Caco-2 (cell line): ENCODE results near the gene ADARB2. TPM values are rescaled to one million over a fixed set of nuclear protein-coding genes. Genes with fewer than 3 reads are reported as not detected.

Experiments used
- BruUV-seq: library from RNA; stranded (reverse); fragments of 400-500 nt; replicated peaks from 2 replicates; lab custom pipeline; 2021; lab: Mats Ljungman, UMichigan
- CTCF ChIA-PET: fragments of 300-600 bp; sonication (Branson Sonifier 250); formaldehyde crosslinking; loops from one replicate; lab custom pipeline; 2022; ENCODE audit warnings: antibody characterized with exemption; lab: Charles Lee
- POLR2A ChIA-PET: fragments of 300-600 bp; sonication (Branson Sonifier 250); formaldehyde crosslinking; loops from one replicate; lab custom pipeline; 2022; ENCODE audit warnings: antibody characterized with exemption; lab: Charles Lee
- DNase-seq, 2 experiments: peaks; one replicate each; pipeline versions ENCODE4 v3.0.0 to v3.0.0-alpha.2; 2020 to 2022
- H3K27me3 ChIP-seq: replicated peaks from 2 replicates; pipeline ENCODE4 v1.6.0; 2011; ENCODE audit warnings: low read length; ENCODE audit not compliant: control insufficient read depth, insufficient read depth
- H3K36me3 ChIP-seq: 2 replicates; pipeline ENCODE4 v1.5.1; 2011; ENCODE audit warnings: low read length; ENCODE audit not compliant: control insufficient read depth, insufficient read depth
- H3K4me1 ChIP-seq: fragments of 250-450 bp; sonication (Bioruptor Pico); 2 replicates; pipeline ENCODE4 v1.5.1; 2020; ENCODE audit warnings: mild to moderate bottlenecking
- H3K4me3 ChIP-seq: 2 replicates; pipeline ENCODE4 v1.5.1; 2011; ENCODE audit warnings: low read depth, mild to moderate bottlenecking, control low read depth, low read length
- H3K9me3 ChIP-seq: fragments of 250-450 bp; sonication (Bioruptor Pico); 2 replicates; pipeline ENCODE4 v1.5.1; 2020; ENCODE audit warnings: mild to moderate bottlenecking, moderate library complexity
- H3K27ac Mint-ChIP-seq: one replicate; pipeline ENCODE4 v1.8.0; 2022; ENCODE audit warnings: mixed read lengths; ENCODE audit not compliant: unreplicated experiment
- H3K27me3 Mint-ChIP-seq: one replicate; pipeline ENCODE4 v1.8.0; 2022; ENCODE audit warnings: mixed read lengths; ENCODE audit not compliant: insufficient read depth, unreplicated experiment
- H3K36me3 Mint-ChIP-seq: one replicate; pipeline ENCODE4 v1.8.0; 2022; ENCODE audit warnings: mild to moderate bottlenecking, mixed read lengths; ENCODE audit not compliant: insufficient read depth, unreplicated experiment
- H3K4me1 Mint-ChIP-seq: one replicate; pipeline ENCODE4 v1.8.0; 2022; ENCODE audit warnings: low read depth, mixed read lengths; ENCODE audit not compliant: unreplicated experiment
- H3K4me3 Mint-ChIP-seq: one replicate; pipeline ENCODE4 v1.8.0; 2022; ENCODE audit warnings: mild to moderate bottlenecking, moderate library complexity, mixed read lengths; ENCODE audit not compliant: unreplicated experiment
- H3K9me3 Mint-ChIP-seq: one replicate; pipeline ENCODE4 v1.8.0; 2022; ENCODE audit warnings: mixed read lengths; ENCODE audit not compliant: unreplicated experiment
- CTCF ChIP-seq, 2 experiments: fragments of 200-600 bp in 1 of 2; IDR thresholded peaks; 1 replicate in 1 of 2; 2 replicates in 1 of 2; pipeline versions ENCODE4 v1.5.1 to v1.8.0; 2011 to 2022; ENCODE audit warnings: antibody characterized with exemption in 1 of 2, control low read depth in 1 of 2, inconsistent platforms in 1 of 2, low read depth in 1 of 2, low read length in 1 of 2, mild to moderate bottlenecking in 1 of 2, moderate library complexity in 1 of 2; ENCODE audit not compliant: insufficient read depth in 1 of 2, severe bottlenecking in 1 of 2, unreplicated experiment in 1 of 2
- intact Hi-C: fragments of 100-400 bp; cut with micrococcal nuclease; formaldehyde crosslinking; loops from one replicate; pipeline ENCODE4 v1.10.0; 2022; ENCODE audit not compliant: unreplicated experiment
- total RNA-seq: library from RNA; stranded (reverse); gene quantifications from 2 replicates; pipeline ENCODE4 v1.2.3, GENCODE V29; 2022

ADARB2 gene
- total RNA-seq, 1 experiment from 2014 or later: 0.27 TPM

GRCh38 chr10:1605121-1605520, 132.2 kb downstream of the ADARB2 start:
- peaks cover 2% of the 10 kb centered on the region for H3K27me3 ChIP-seq
- H3K4me3 ChIP-seq: no peak overlapping the region
- no peaks in the 10 kb centered on the region for H3K4me1 ChIP-seq
- TF ChIP-seq CTCF (IDR thresholded peaks at IDR 0.05; ENCODE audit: insufficient read depth in 1 of 2, low read depth in 1 of 2, low read length in 1 of 2, severe bottlenecking in 1 of 2, unreplicated experiment in 1 of 2): no peak
- ChIA-PET CTCF (no interaction called here), POLR2A (no interaction called here)
- no peaks in the 10 kb centered on the region for H3K36me3 ChIP-seq
- no peaks in the 10 kb centered on the region for H3K9me3 Mint-ChIP-seq
- no peaks in the 10 kb centered on the region for H3K9me3 ChIP-seq
- H3K4me3 Mint-ChIP-seq: no peak overlapping the region
- DNase-seq: no peak
- H3K27me3 Mint-ChIP-seq: peaks cover 38% of the 10 kb centered on the region
- no peak overlapping the region for H3K27ac Mint-ChIP-seq
- no TSS peak for BruUV-seq
- H3K36me3 Mint-ChIP-seq: no peaks in the 10 kb centered on the region
- no peaks in the 10 kb centered on the region for H3K4me1 Mint-ChIP-seq
- intact Hi-C loops: no loop called here

- POLR2A ChIA-PET: no interaction called here
- Histone ChIP-seq H3K9me3 (no peaks in the 10 kb centered on the region), H3K4me3 (no peak overlapping the region), H3K4me1 (no peaks in the 10 kb centered on the region), H3K36me3 (no peaks in the 10 kb centered on the region), H3K27me3 (peaks cover 2% of the 10 kb centered on the region)
- Mint-ChIP-seq H3K9me3 (no peaks in the 10 kb centered on the region), H3K36me3 (no peaks in the 10 kb centered on the region), H3K27ac (no peak overlapping the region), H3K4me3 (no peak overlapping the region), H3K27me3 (peaks cover 34% of the 10 kb centered on the region), H3K4me1 (no peaks in the 10 kb centered on the region)
- no peak for TF ChIP-seq CTCF (IDR thresholded peaks at IDR 0.05; ENCODE audit: insufficient read depth in 1 of 2, low read depth in 1 of 2, low read length in 1 of 2, severe bottlenecking in 1 of 2, unreplicated experiment in 1 of 2)
- DNase-seq: no peak
- CTCF ChIA-PET: no interaction called here
- no TSS peak for BruUV-seq
- intact Hi-C loops: no loop called here
Observed at GRCh38 chr10:1604246-1604645, 133.1 kb downstream of the ADARB2 start.

GRCh38 chr10:1603181-1603580, 134.1 kb downstream of the ADARB2 start:
- H3K27me3 ChIP-seq: peaks cover 2% of the 10 kb centered on the region; the same call in 1 of the 2 replicates
- ChIA-PET CTCF (no interaction called here), POLR2A (no interaction called here)
- H3K36me3 ChIP-seq: no peaks in the 10 kb centered on the region
- H3K4me1 Mint-ChIP-seq: no peaks in the 10 kb centered on the region
- no peak for DNase-seq
- H3K4me3 ChIP-seq: no peak overlapping the region
- no peaks in the 10 kb centered on the region for H3K36me3 Mint-ChIP-seq
- no peak overlapping the region for H3K4me3 Mint-ChIP-seq
- intact Hi-C loops: no loop called here
- TF ChIP-seq CTCF (IDR thresholded peaks at IDR 0.05; ENCODE audit: insufficient read depth in 1 of 2, low read depth in 1 of 2, low read length in 1 of 2, severe bottlenecking in 1 of 2, unreplicated experiment in 1 of 2): no peak
- H3K9me3 ChIP-seq: no peaks in the 10 kb centered on the region
- no peaks in the 10 kb centered on the region for H3K9me3 Mint-ChIP-seq
- H3K27me3 Mint-ChIP-seq: peaks cover 27% of the 10 kb centered on the region
- H3K27ac Mint-ChIP-seq: no peak overlapping the region
- H3K4me1 ChIP-seq: no peaks in the 10 kb centered on the region
- no TSS peak for BruUV-seq
